CD14-positive monocyte (primary cell): ENCODE measurements around the gene CACNA2D1. TPM values are rescaled to one million over a fixed set of nuclear protein-coding genes. Genes with fewer than 3 reads are reported as not detected.

ENCODE experiments used
- DNase-seq, 3 donors: peaks; one replicate each; pipeline ENCODE4 v3.0.0-alpha.2; 2011 to 2022
- H2AFZ ChIP-seq: 2 replicates; pipeline ENCODE4 v1.6.0; 2012; ENCODE audit warnings: mild to moderate bottlenecking, low read depth, low read length, inconsistent platforms; ENCODE audit not compliant: insufficient read depth, poor library complexity, severe bottlenecking
- H3K27ac ChIP-seq, 2 donors: 1 replicate in 1 of 2; 2 replicates in 1 of 2; pipeline ENCODE4 v1.5.1; 2012 to 2013; ENCODE audit warnings: low read length in 2 of 2, control low read depth in 1 of 2, inconsistent platforms in 1 of 2, low read depth in 1 of 2, mild to moderate bottlenecking in 1 of 2
- H3K27me3 ChIP-seq, 2 donors: one replicate each; pipeline versions ENCODE4 v1.6.0 to v1.6.1; 2011 to 2013; ENCODE audit warnings: low read length in 2 of 2; ENCODE audit not compliant: control insufficient read depth in 2 of 2, insufficient read depth in 2 of 2
- H3K36me3 ChIP-seq, 2 donors: replicated peaks in 1 of 2; 1 replicate in 1 of 2; 2 replicates in 1 of 2; pipeline versions ENCODE4 v1.5.1 to v1.6.1; 2012 to 2013; ENCODE audit warnings: low read length in 2 of 2, control low read depth in 1 of 2, inconsistent platforms in 1 of 2, mild to moderate bottlenecking in 1 of 2; ENCODE audit not compliant: insufficient read depth in 2 of 2, control insufficient read depth in 1 of 2
- H3K4me1 ChIP-seq, 2 donors: 1 replicate in 1 of 2; 2 replicates in 1 of 2; pipeline versions ENCODE4 v1.5.1 to v1.6.1; 2012 to 2013; ENCODE audit warnings: low read length in 2 of 2, control low read depth in 1 of 2, inconsistent platforms in 1 of 2, mild to moderate bottlenecking in 1 of 2, moderate library complexity in 1 of 2; ENCODE audit not compliant: insufficient read depth in 2 of 2, control insufficient read depth in 1 of 2
- H3K4me2 ChIP-seq: replicated peaks from 2 replicates; pipeline ENCODE3; 2012; ENCODE audit warnings: low read length, moderate library complexity, mild to moderate bottlenecking; ENCODE audit not compliant: poor library complexity, severe bottlenecking; ENCODE audit errors: extremely low read depth
- H3K4me3 ChIP-seq, 3 experiments: fragments of 200-600 bp in 1 of 3; sonication (generic) in 1 of 3; replicated peaks in 1 of 3; 1 replicate in 2 of 3; 2 replicates in 1 of 3; pipeline ENCODE4 v1.5.1; 2011 to 2013; ENCODE audit warnings: low read length in 3 of 3, mild to moderate bottlenecking in 3 of 3, control low read depth in 2 of 3, low read depth in 2 of 3, inconsistent platforms in 1 of 3, moderate library complexity in 1 of 3
- H3K79me2 ChIP-seq: 2 replicates; pipeline ENCODE4 v1.6.0; 2012; ENCODE audit warnings: mild to moderate bottlenecking, control low read depth, inconsistent platforms, low read length, moderate library complexity; ENCODE audit not compliant: insufficient read depth
- H3K9ac ChIP-seq: 2 replicates; pipeline ENCODE4 v1.6.0; 2017; ENCODE audit warnings: low read length, mild to moderate bottlenecking; ENCODE audit not compliant: insufficient read depth, poor library complexity, severe bottlenecking
- H3K9me3 ChIP-seq, 2 donors: replicated peaks in 1 of 2; 1 replicate in 1 of 2; 2 replicates in 1 of 2; pipeline versions ENCODE4 v1.5.1 to v1.6.1; 2012 to 2013; ENCODE audit warnings: low read length in 2 of 2, control low read depth in 1 of 2; ENCODE audit not compliant: control insufficient read depth in 1 of 2, insufficient read depth in 1 of 2
- H4K20me1 ChIP-seq: 2 replicates; pipeline ENCODE4 v1.6.0; 2012; ENCODE audit warnings: mild to moderate bottlenecking, low read length, control low read depth, moderate library complexity; ENCODE audit not compliant: insufficient read depth
- H3K27ac Mint-ChIP-seq, 7 donors: one replicate each; pipeline ENCODE4 v1.8.0; 2020; ENCODE audit warnings: mild to moderate bottlenecking in 7 of 7, mixed read lengths in 7 of 7, moderate library complexity in 6 of 7, inconsistent platforms in 2 of 7
- H3K27me3 Mint-ChIP-seq, 3 donors: one replicate each; pipeline ENCODE4 v1.8.0; 2021 to 2022; ENCODE audit warnings: low read depth in 3 of 3, mild to moderate bottlenecking in 3 of 3, mixed read lengths in 3 of 3, moderate library complexity in 3 of 3, inconsistent platforms in 1 of 3
- H3K36me3 Mint-ChIP-seq, 2 donors: one replicate each; pipeline ENCODE4 v1.8.0; 2020; ENCODE audit warnings: mixed read lengths in 2 of 2, inconsistent platforms in 1 of 2, mild to moderate bottlenecking in 1 of 2
- H3K4me1 Mint-ChIP-seq: one replicate; pipeline ENCODE4 v1.8.0; 2020; ENCODE audit warnings: mild to moderate bottlenecking, mixed read lengths
- H3K4me3 Mint-ChIP-seq, 2 donors: one replicate each; pipeline ENCODE4 v1.8.0; 2020; ENCODE audit warnings: mild to moderate bottlenecking in 2 of 2, mixed read lengths in 2 of 2, moderate library complexity in 1 of 2
- H3K9me3 Mint-ChIP-seq, 7 donors: one replicate each; pipeline ENCODE4 v1.8.0; 2020 to 2022; ENCODE audit warnings: mixed read lengths in 7 of 7, mild to moderate bottlenecking in 6 of 7, moderate library complexity in 6 of 7, inconsistent platforms in 2 of 7
- CTCF ChIP-seq: fragments of 200-600 bp; IDR thresholded peaks from one replicate; pipeline ENCODE4 v1.8.0; 2022; ENCODE audit warnings: antibody characterized with exemption, mild to moderate bottlenecking
- WGBS: methylation state at CpG from one replicate; pipeline ENCODE4 v1.1.5; 2013; ENCODE audit warnings: missing lambda C conversion rate; ENCODE audit not compliant: insufficient coverage; 5-methylcytosine and 5-hydroxymethylcytosine counted together
- intact Hi-C, 2 donors: fragments of 100-400 bp; cut with micrococcal nuclease; formaldehyde crosslinking; loops; one replicate each; pipeline versions ENCODE4 v1.15.0 to v1.15.1; 2023
- polyA plus RNA-seq, 3 donors: library from polyadenylated mRNA; depleted of rRNA in 1 of 3; unstranded in 2 of 3; stranded (reverse) in 1 of 3; fragments of 300-500 nt in 2 of 3; fragments of >200 nt in 1 of 3; fragmentation: Illumina TruSeq in 2 of 3; gene quantifications; 1 replicate in 2 of 3; 2 replicates in 1 of 3; pipeline ENCODE4 v1.2.3, GENCODE V29; 2012 to 2021

Gene CACNA2D1
- polyA plus RNA-seq, 3 donors: 0.02 TPM; not detected in 2

GRCh38 chr7:82128546-82128945 lies 315.0 kb downstream of the CACNA2D1 start:
- no peaks in the 10 kb centered on the region for H3K36me3 Mint-ChIP-seq
- no peak for DNase-seq
- Histone ChIP-seq H3K27ac (no peak overlapping the region), H3K9ac (no peak overlapping the region), H3K27me3 (no peaks in the 10 kb centered on the region), H3K4me1 (no peaks in the 10 kb centered on the region), H3K4me3 (no peak overlapping the region), H3K4me2 (no peak overlapping the region), H4K20me1 (no peaks in the 10 kb centered on the region), H2AFZ (no peak overlapping the region), H3K79me2 (no peaks in the 10 kb centered on the region), H3K36me3 (no peaks in the 10 kb centered on the region), H3K9me3 (no peaks in the 10 kb centered on the region)
- WGBS: 100% methylated on average over 1 of the region's 3 CpGs
- peaks cover 0 to 3% (median 0%) of the 10 kb centered on the region in 3 donors for H3K27me3 Mint-ChIP-seq
- H3K27ac Mint-ChIP-seq: no peak overlapping the region
- intact Hi-C loops: no loop called here
- no peak overlapping the region for H3K4me3 Mint-ChIP-seq
- H3K9me3 Mint-ChIP-seq: peaks cover 0 to 6% (median 0%) of the 10 kb centered on the region in 7 donors
- no peak for TF ChIP-seq CTCF
- H3K4me1 Mint-ChIP-seq: no peaks in the 10 kb centered on the region

DNA sequence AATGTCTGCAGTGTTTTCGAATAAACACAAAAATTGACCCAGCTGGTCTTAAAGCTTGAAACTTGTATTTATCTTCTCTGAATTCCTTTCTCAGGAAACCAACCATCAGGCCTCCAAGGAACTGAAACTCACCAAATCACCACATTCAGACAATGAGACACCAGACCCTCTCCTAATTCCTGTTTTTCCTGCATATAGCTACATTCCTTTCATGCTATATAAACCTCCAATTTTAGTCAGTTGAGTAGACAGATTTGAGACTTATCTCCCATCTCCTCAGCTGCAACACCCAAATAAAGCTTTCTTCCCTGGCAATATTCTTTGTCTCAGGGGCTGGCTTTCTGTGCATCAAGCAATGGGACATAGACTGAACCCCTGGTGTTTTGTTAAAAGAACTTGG lies 317.0 kb downstream of the CACNA2D1 start:
- 71% methylated on average over 1 of the region's 1 CpG for WGBS

More for the DNA sequence above, 317.0 kb downstream of the CACNA2D1 start:
- Mint-ChIP-seq H3K27me3 (peaks cover 0 to 3% (median 0%) of the 10 kb centered on the region in 3 donors), H3K4me1 (no peaks in the 10 kb centered on the region), H3K4me3 (no peak overlapping the region), H3K36me3 (no peaks in the 10 kb centered on the region), H3K27ac (no peak overlapping the region), H3K9me3 (peaks cover 0 to 6% (median 0%) of the 10 kb centered on the region in 7 donors)
- H4K20me1 ChIP-seq: no peaks in the 10 kb centered on the region
- no peaks in the 10 kb centered on the region for H3K27me3 ChIP-seq
- H3K4me2 ChIP-seq: no peak overlapping the region
- H2AFZ ChIP-seq: no peak overlapping the region
- H3K79me2 ChIP-seq: no peaks in the 10 kb centered on the region
- H3K9ac ChIP-seq: no peak overlapping the region
- intact Hi-C loops: no loop called here
- no peaks in the 10 kb centered on the region for H3K36me3 ChIP-seq
- no peak for TF ChIP-seq CTCF
- H3K9me3 ChIP-seq: no peaks in the 10 kb centered on the region
- no peaks in the 10 kb centered on the region for H3K4me1 ChIP-seq
- H3K4me3 ChIP-seq: no peak overlapping the region
- H3K27ac ChIP-seq: no peak overlapping the region
- DNase-seq: no peak
